GM18909 (cell line): ENCODE measurements around the gene GYG2.
A peak's percentile ranks its signal among the peaks of the same experiment; 100 is the strongest.
"Not testable (repeated sequence)": the region's sequence is repeated elsewhere in the genome, so short reads cannot be mapped to it uniquely, and the experiment has no call there.

Experiments used
- ATAC-seq: cut with Tn5 transposase; IDR thresholded peaks from one replicate; pipeline ENCODE4 v1.9.1; 2021; ENCODE audit warnings: mild to moderate bottlenecking; ENCODE audit not compliant: unreplicated experiment, poor library complexity

Gene GYG2

DNA sequence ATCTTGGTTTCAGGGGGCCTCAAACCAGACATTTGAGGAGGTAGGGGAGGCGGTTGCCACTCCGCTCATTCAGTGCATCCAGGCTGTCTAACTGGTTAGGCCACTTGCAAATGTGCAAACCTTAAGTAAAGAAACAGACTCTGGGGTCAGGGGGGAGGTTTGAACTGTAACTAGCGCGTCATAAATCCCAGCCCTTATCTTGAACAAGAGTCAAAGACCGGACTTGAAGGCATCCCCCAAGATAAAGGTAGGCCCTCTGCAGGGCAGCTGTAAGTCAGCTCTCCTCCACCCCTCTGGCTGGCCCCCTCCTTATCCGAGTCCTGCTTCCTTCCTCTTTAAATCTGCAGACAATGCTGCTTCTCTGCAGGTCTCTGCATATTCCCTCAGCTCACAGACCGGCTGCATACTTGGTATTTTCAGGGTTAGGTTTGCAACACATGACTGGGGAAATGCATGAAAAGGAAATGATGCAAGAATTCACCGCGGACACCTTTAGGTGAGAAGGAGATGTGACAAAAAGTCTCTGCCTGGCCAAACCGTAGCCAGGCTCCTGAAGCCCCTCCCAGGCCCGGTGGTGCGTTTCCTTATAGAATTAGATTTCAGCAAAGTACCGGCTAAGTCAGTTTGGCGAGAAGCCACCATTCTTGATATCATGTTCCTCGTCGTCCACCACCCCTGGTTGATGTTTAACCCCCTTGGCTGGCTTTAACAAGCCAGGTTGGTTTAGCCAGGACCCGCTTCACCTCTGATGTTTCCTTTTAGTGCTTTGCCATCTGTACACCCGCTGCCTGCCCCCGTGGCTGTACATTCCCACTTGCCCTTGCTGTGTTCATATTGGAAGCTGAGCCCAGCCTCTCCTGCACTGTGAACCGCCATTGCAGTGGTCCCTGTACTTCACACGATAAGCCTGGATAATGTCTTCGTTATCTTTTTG lies 69.2 kb downstream of the GYG2 start:
- ATAC-seq = peak; percentile 69

DNA sequence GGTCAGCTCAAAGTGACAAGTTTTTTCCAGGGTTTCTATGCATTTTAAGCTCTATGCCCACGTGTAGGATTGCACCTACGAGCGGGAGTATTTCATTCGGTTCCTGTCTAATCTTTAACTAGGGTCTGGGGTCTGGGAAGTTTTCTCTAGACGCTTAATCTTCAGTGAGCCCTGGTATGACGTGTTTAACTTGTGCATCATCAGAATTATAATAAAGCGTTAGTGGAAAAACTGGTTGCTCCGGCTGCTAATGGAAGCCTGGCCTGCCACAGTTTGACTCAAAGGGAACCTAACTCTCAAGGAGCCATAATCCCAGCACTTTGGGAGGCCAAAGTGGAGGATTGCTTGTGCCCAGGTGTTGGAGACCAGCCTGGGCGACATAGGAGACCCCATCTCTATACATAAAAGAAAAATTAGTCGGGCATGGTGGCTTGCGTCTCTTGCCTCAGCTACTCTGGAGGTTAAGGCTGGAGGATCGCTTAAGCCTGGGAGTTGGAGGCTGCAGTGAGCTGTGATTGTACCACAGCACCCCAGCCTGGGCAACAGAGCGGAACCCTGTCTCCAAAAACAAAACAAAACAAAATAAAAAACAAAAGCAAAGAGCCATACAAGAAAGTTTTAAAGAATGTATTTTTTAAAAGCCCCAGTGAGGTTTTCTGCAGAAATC lies 70.2 kb downstream of the GYG2 start:
- no peak for ATAC-seq

DNA sequence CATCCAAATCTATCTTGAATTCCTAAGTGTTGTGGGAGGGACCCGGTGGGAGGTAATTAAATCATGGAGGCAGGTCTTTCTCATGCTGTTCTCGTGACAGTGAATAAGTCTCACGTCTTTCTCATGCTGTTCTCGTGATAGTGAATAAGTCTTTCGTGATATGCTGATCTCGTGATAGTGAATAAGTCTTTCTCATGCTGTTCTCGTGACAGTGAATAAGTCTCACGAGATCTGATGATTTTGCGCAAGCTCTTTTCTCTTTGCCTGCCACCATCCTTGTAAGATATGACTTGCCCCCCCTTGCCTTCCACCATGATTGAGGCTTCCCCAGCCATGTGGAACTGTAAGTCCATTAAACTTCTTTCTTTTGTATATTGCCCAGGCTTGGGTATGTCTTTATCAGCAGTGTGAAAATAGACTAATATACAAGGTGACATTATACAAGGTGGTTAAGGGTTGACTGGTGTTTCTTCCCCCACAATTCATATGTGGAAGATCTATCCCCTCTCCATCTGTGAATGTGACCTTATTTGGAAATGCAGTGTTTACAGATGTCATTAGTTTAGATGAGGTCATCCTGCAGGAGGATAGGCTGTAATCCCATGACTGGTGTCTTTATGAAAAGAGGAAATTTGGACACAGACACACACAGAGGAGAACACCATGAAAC lies 72.8 kb downstream of the GYG2 start:
- no peak for ATAC-seq

DNA sequence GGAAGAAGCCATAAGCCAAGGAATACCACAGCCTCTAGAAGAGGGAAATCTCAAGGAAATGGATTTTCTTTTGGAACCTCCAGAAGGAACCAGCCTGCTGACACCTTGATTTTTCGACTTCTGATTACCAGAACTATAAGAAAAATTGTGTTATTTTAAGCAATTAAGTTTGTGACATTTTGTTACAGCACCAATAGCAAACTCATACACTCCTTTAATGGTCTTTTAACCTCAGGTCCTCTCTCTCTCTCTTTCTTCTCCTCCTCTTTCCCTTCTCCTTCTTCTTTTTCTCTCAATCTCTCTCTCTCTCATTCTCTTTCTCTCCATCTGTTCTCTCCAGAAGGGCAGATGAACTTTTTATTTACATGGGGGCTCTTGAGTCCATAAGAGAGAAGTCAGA lies 74.1 kb downstream of the GYG2 start:
- ATAC-seq = no peak

DNA sequence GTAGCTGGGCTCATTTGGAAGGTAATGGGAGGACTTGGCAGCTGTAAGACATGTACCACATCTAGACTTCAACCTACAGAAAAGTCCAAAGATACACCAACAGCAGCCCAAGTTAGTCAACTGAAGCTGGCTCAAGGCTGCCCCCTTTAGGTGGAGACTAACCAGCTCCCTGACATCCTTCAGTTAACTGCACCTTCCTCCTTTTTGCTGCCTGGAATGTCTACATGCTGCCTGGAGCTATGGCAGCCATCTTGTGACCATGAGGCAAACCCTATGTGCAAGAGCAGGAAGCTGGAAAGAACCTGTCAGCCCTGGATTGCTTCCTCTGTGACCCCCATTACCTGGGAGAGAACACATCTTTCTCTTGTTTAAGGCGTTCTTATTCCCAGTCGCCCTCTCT lies 74.6 kb downstream of the GYG2 start:
- no peak for ATAC-seq

DNA sequence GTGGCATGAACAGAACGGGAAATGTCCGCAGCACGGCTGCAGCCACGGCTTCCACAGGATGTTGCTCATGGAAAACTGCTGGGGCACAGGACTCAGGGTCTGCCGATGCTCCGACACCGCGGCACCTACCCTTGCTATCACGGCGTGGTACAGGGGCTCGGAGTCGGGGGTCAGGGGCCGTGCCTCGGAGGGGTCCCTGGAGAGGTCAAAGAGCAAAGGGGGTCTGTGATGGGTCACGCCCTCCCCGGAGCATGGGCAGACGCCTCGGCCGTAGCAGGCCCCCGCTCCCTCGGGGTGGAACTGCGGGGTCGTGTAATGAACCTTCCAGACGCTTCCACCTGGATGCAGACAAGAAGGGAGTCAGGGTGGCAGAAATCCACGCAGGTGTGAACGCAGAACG lies 78.6 kb downstream of the GYG2 start:
- ATAC-seq = no peak

DNA sequence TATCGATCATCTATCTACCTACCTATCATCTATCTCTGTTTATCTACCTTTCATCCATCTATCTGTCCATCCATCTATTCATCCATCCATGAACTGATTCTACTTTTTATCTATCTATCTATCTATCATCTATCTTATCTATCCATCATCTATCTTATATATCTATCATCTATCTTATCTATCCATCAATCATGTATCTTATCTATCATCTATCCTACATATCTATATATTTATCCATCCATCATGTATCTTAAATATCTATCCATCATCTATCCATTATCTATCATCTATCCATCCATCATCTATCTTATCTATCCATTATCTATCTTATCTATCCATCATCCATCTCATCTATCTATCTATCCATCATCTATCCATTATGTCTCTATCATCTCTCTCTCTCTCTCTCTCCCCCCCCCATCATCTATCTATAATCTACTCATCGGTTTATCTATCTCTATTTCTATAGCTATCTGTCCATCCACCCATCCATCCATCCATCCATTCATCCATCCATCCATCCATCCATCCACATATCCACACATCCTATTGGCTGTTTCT lies 79.5 kb downstream of the GYG2 start:
- no peak for ATAC-seq

DNA sequence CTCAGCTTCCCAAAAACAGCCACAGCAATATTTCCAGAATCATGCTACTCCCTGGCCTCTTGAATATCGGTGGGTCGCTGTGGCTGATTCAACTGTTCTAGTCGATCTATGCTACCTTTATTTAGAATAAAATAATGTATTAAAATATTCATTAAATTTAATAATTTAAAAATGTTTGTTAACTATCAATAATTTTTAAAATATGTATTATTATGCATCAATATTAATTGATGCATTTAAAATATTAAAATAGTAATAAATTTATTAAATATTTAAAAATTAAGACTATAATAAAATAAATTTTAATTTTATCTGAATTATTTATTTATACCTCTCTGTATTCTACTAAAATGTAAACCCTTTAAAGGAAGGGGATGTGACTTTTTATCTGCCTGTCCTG lies 81.4 kb downstream of the GYG2 start:
- no peak for ATAC-seq

DNA sequence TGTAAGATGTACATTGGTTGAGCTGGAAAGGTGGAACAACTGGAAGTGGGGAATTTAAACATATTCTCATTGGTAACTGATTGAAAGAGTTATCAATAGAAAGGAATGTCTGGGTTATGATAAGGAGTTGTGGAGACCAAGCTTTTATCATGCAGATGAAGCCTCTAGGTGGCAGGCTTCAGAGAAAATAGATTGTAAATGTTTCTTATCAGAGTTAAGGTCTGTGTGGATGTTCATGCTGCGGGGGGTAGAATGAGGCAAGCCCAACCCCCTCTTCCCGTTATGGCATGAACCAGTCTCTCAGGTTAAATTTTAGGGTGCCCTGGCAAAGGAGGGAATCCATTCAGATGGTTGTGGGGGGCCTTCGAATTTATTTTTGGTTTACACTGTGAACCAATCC lies 84.4 kb downstream of the GYG2 start:
- ATAC-seq = no peak

DNA sequence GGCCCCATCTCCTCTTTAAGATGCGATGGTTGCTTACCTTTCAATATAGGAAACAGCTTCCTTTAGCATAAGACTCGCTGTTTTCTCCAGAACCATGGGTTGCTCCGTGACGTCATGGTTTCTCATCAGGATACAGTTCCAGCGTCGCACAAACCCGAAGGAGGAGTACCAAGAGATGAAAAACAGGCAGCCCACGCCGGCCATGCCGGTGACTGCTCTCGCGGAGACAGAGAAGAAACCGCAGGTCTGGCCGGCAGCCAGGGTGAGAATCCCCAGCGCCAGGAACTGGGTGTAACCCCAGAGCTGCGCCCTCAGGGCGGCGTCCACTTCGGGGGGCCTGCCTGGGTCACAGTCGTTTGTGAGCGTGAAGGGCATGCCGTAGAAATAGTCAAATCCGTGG lies 89.0 kb downstream of the GYG2 start:
- no peak for ATAC-seq

DNA sequence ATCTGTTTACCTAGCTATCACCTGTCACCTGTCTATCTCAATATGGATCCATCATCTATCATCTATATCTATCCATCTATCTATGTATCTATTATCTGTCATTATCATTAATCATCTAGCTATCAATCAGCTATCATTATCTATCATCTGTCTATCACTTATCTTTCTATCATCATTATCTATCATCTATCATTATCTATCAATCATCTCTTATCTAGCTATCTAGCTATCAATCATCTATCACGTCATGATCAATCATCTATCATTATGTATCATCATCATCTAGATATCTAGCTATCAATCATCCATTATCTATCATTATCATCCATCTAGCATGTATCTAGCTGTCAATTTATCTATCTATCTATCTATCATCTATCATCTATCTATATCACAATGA lies 92.5 kb downstream of the GYG2 start:
- ATAC-seq = no peak

DNA sequence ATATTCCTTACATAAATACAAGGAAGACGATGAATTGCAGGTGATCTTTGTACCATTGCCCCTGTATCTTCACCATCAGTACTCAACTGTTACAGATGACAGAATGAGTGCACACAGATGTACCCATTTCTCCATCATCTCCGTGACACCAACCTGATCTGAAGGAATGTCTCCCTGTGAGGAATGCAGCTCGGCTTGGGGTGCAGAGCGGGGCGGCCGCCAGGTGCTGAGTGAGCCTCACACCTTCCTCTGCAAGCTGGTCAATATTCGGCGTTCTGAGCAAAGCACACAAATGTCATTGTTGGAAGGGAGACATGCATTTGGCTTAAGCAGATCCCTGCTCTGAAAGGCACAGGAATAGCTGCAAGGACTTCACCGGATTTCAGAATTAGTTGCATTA lies 93.0 kb downstream of the GYG2 start:
- ATAC-seq = no peak

DNA sequence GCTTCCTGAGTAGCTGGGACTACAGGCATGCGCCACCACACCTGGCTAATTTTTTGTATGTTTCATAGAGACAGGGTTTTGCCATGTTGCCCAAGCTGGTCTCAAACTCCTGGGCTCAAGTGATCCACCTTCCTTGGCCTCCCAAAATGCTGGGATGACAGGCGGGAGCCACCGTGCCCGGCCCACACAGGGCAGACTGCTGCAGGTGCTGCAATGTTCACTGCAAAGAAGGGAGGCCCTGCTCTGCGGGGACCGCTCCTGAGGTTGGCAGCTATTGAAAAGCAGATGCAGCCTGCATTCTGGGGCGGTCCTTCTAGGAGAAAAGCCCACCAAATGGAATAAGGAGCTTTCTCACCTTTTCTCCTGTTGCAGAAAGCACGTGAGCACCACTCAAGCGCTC lies 95.4 kb downstream of the GYG2 start:
- ATAC-seq = no peak

DNA sequence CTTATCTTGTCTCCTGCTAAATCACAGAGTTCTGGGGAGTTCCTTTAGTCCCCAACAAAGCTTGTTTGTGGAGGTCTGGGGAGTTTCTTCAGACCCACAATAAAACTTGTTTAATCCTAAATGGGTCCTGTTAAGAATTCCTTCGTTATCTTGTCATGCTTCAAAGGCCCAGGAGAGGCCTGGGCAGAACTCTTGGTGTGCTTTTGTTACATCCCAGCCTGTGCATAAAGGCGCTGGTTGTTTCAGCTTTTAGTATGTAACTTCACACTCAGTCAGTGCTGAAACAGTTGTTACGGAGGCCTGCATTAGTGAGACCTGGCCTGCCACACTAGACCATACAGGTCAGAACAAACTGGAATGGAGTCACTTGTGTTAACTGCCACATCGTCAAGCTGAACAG lies 97.5 kb downstream of the GYG2 start:
- ATAC-seq = not testable (repeated sequence)

DNA sequence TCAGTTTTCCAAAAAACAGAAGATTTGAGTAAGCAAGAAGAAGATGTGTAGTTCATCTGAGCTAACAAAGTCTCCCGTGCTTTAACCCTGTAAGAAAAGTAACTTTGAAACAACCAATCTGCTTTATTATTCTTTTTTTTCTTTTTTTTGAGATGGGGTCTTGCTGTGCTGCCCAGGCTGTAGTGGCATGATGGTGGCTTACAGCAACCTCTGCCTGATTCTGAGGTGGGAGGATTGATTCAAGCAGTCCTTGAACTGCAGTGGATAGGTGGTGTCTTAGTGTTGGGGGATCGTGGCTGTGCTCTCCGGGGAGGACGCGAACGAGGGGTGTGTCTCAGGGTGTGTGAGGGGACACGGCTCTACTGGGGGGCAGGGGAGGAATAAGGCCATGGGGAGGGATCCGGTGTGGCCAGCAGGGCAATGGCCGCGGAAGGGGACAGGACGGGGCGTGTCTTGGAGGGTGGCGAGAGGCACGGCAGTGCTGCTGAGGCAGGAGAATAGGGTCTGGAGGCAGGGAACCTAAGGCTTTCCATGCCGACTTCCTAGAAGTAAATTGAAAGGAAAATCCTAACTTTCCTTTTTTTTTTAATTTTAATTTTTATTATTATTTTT lies 98.0 kb downstream of the GYG2 start:
- no peak for ATAC-seq

DNA sequence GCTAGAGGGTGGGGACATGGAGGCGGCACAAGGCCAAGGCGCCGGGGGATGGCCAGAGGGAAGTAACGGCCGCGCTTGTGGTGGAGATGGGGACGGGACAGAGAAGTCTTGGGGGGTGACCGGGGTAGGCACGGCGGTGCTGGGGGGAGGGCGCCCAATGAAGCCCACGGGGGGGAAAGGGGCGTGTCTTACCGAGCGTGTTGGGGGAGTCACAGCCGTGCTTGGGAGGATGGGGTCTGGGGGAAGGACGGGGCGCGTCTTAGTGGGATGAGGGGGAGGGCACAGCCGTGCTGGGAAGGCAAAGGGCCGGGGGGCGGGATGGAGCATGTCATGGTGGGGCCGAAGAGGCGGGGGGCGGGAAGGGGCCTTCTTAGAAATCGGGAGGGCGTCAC lies 99.5 kb downstream of the GYG2 start:
- no peak for ATAC-seq

DNA sequence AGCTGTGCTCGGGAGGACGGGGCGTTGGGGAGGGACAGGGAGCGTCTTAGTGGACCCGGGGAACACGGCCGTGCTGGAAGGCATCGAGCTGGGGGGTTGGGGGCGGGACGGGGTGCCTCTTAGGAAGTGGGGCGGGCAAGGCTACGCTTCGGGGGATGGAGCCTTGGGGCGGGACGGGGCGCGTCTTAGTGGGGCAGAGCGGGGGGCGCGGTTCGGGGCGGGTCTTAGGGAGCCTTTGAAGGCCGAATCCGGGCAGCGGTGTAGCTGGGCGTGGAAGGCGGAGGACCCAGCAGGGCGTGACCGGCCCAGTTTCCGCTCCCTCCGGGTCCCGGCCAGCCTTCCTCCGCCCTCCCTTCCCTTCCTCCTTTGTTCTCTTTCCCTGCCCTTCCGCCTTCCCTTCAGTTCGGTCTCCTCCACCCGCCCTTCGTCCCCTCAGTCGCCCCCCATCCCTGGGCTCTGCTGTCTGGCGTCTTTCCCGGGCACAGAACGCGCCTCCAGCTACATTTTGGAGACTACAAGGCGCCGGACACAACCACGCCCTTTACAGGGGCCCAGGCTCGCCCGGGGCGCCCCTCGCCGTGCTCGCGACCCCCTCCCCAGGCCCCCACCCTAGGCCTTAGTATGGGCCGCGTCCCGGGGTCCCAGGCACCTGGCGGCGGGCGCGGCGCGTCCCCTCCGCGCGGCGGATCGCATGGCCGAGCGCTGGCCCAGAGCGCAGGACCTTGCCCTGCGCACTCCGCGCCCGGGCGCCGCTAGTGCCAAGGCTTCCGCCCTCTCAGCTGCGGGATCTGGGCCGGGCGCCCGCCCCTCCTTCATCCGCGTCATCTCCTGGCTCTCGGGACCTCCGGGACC lies 100.1 kb downstream of the GYG2 start, which contains the start of gene ARSD:
Gene ARSD, minus strand, starts transcription at position 757 of the 852 bp plus-strand sequence. Its CDS starts 64 bp downstream, at position 693.
- peak; percentile 95 for ATAC-seq

DNA sequence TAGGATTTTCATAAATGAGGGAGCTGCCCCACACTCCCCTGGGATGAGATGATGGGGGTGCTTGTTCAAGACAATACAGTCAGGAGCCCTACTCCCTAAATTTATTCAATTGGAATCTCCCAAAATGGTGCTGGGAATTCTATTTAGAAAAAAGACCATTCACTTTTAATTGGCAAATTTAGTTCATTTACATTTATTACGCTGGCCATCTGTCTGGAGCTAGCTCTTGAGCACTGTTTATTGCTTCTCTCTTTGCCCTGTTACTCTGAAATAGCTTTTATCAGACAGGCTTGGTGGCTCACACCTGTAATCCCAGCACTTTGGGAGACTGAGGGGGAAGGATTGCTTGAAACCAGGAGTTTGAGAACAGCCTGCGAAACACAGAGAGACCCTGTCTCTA lies 102.4 kb downstream of the GYG2 start:
- no peak for ATAC-seq

DNA sequence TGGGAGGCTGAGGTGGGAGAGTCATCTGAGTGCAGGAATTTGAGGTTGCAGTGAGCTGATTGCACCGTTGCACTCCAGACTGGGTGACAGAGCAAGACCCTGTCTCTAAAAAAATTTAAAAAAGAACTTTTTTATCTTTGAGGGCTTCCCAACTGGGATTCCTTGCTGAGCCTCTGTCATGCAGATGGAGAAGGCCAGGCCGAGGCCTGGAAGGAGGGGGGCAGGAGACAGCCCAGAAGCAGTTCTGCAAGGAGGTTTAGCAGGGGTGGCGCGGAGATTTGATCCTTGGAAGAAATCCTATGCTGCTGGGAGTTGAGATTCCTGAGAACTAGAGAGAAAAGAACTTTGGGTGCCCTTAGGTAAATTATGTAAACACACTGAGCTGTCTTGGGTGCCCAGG lies 102.9 kb downstream of the GYG2 start:
- no peak for ATAC-seq
